Upper lobe of left lung (tissue), 4 donors: Measurements from ENCODE around the gene OR1K1.

Source experiments
- POLR2A ChIP-seq, 4 donors: fragments of 450-650 bp; IDR thresholded peaks; one replicate each; pipeline ENCODE4 v1.5.1; 2016 to 2017; ENCODE audit warnings: antibody characterized with exemption in 4 of 4, mild to moderate bottlenecking in 2 of 4
- POLR2AphosphoS5 ChIP-seq, 2 donors: sonication (generic); formaldehyde crosslinking; IDR thresholded peaks; one replicate each; pipeline ENCODE4 v1.5.1; 2017; ENCODE audit warnings: antibody characterized with exemption in 2 of 2
- TF ChIP-seq, protein P1 (sequence below), 6 experiments: fragments of 450-650 bp in 4 of 6; fragments of 200-600 bp in 2 of 6; sonication (generic) in 2 of 6; IDR thresholded peaks; one replicate each; pipeline ENCODE4 v1.5.1; 2016 to 2019; ENCODE audit warnings: antibody characterized with exemption in 6 of 6

DNA sequence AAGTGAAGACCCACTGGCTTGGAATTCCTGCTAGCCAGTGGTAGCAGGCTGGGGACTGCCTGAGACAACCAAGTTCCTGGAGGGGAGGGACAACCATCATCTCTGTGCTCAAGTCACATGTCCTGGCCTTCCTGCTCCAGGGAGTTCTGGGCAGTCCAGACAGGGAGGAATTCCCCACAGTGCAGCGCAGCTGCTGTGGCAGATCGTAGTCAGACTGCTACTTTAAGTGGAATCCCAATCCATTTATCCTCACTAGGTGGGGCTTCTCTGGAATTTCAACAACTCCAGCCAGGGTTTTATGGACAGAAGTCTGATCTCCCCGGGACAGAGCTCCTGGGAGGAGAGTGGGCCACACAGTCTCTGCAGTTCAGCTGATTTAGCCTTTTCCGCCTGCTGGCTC lies 32.1 kb upstream of the OR1K1 start:
- TF ChIP-seq, protein P1, sequence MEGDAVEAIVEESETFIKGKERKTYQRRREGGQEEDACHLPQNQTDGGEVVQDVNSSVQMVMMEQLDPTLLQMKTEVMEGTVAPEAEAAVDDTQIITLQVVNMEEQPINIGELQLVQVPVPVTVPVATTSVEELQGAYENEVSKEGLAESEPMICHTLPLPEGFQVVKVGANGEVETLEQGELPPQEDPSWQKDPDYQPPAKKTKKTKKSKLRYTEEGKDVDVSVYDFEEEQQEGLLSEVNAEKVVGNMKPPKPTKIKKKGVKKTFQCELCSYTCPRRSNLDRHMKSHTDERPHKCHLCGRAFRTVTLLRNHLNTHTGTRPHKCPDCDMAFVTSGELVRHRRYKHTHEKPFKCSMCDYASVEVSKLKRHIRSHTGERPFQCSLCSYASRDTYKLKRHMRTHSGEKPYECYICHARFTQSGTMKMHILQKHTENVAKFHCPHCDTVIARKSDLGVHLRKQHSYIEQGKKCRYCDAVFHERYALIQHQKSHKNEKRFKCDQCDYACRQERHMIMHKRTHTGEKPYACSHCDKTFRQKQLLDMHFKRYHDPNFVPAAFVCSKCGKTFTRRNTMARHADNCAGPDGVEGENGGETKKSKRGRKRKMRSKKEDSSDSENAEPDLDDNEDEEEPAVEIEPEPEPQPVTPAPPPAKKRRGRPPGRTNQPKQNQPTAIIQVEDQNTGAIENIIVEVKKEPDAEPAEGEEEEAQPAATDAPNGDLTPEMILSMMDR (IDR thresholded peaks at IDR 0.05) = no peak
- no peak for TF ChIP-seq POLR2A (IDR thresholded peaks at IDR 0.05)
- no peak for TF ChIP-seq POLR2AphosphoS5 (IDR thresholded peaks at IDR 0.05)
